Measurements from ENCODE around the gene SCN5A.

Gene SCN5A

GRCh38 chr3:38597502-38598060, 51.9 kb downstream of the SCN5A start:
- DNase-seq = no peak

GRCh38 chr3:38595393-38595792, 54.1 kb downstream of the SCN5A start:
- no peak for DNase-seq

GRCh38 chr3:38590521-38590920, 59.0 kb downstream of the SCN5A start:
- no peak for DNase-seq

- DNase-seq = no peak
Observed at GRCh38 chr3:38588995-38589937, 60.2 kb downstream of the SCN5A start.

- no peak for DNase-seq
Observed at GRCh38 chr3:38588371-38588971, 61.0 kb downstream of the SCN5A start.

- DNase-seq = no peak
Observed at GRCh38 chr3:38587548-38588131, 61.8 kb downstream of the SCN5A start.

GRCh38 chr3:38586546-38587520, 62.7 kb downstream of the SCN5A start:
- no peak for DNase-seq

GRCh38 chr3:38585791-38586420, 63.6 kb downstream of the SCN5A start:
- no peak for DNase-seq

- DNase-seq = no peak
Observed at GRCh38 chr3:38583688-38584087, 65.8 kb downstream of the SCN5A start.

GRCh38 chr3:38582941-38583645, 66.4 kb downstream of the SCN5A start:
- DNase-seq = no peak

- no peak for DNase-seq
Observed at GRCh38 chr3:38582316-38582715, 67.2 kb downstream of the SCN5A start.

GRCh38 chr3:38581774-38582173, 67.7 kb downstream of the SCN5A start:
- no peak for DNase-seq

GRCh38 chr3:38580450-38581382, 68.8 kb downstream of the SCN5A start:
- DNase-seq = no peak

- no peak for DNase-seq
Observed at GRCh38 chr3:38579551-38580449, 69.7 kb downstream of the SCN5A start.

GRCh38 chr3:38579141-38579540, 70.3 kb downstream of the SCN5A start:
- peak; percentile 32 for DNase-seq

- no peak for DNase-seq
Observed at GRCh38 chr3:38578551-38578950, 70.9 kb downstream of the SCN5A start.

- no peak for DNase-seq
Observed at GRCh38 chr3:38578081-38578475, 71.4 kb downstream of the SCN5A start.

- DNase-seq = no peak
Observed at GRCh38 chr3:38577371-38578080, 72.0 kb downstream of the SCN5A start.

Measured in NCI-H2029 treated with DMSO at 0.1 percent for 48 hours (cell line).